HG03439 (cell line): ENCODE data around the gene RAI1.
"Not testable (repeated sequence)": the region's sequence is repeated elsewhere in the genome, so short reads cannot be mapped to it uniquely, and the experiment has no call there.

Experiments
- ATAC-seq: cut with Tn5 transposase; IDR thresholded peaks from one replicate; pipeline ENCODE4 v1.9.1; 2021; ENCODE audit warnings: mild to moderate bottlenecking, moderate library complexity; ENCODE audit not compliant: unreplicated experiment

RAI1 gene

GRCh38 chr17:17679243-17679642 is 2.0 kb upstream of the RAI1 start:
- no peak for ATAC-seq

GRCh38 chr17:17679748-17680147 is 1.5 kb upstream of the RAI1 start:
- no peak for ATAC-seq

- no peak for ATAC-seq
Observed at GRCh38 chr17:17680477-17681186, 626 bp upstream of the RAI1 start.

- ATAC-seq = peak; percentile 6
Observed at GRCh38 chr17:17681744-17682292, 560 bp downstream of the RAI1 start.

- peak; percentile 44 for ATAC-seq
Observed at GRCh38 chr17:17682293-17682736, 1.1 kb downstream of the RAI1 start.

GRCh38 chr17:17682737-17683680 is 1.8 kb downstream of the RAI1 start:
- peak; percentile 28 for ATAC-seq

- ATAC-seq = no peak
Observed at GRCh38 chr17:17683710-17684365, 2.6 kb downstream of the RAI1 start.

- no peak for ATAC-seq
Observed at GRCh38 chr17:17684906-17685774, 3.9 kb downstream of the RAI1 start.

- ATAC-seq = no peak
Observed at GRCh38 chr17:17685775-17686291, 4.6 kb downstream of the RAI1 start.

- ATAC-seq = no peak
Observed at GRCh38 chr17:17689312-17689711, 8.1 kb downstream of the RAI1 start.

GRCh38 chr17:17690233-17690632 is 9.0 kb downstream of the RAI1 start:
- not testable (repeated sequence) for ATAC-seq

GRCh38 chr17:17691468-17692263 is 10.4 kb downstream of the RAI1 start:
- ATAC-seq = no peak

GRCh38 chr17:17692353-17693252 is 11.3 kb downstream of the RAI1 start:
- ATAC-seq = no peak

- ATAC-seq = no peak
Observed at GRCh38 chr17:17693253-17694168, 12.3 kb downstream of the RAI1 start.

- peak; percentile 62 for ATAC-seq
Observed at GRCh38 chr17:17694169-17695081, 13.2 kb downstream of the RAI1 start.

- no peak for ATAC-seq
Observed at GRCh38 chr17:17696085-17696484, 14.8 kb downstream of the RAI1 start.
